Tongue (tissue), 2 donors: ENCODE data around the gene TCOF1. TPM values are rescaled to one million over a fixed set of nuclear protein-coding genes. Genes with fewer than 3 reads are reported as not detected.

Source experiments
- DNase-seq: peaks from one replicate; pipeline ENCODE4 v3.0.0-alpha.2; 2015
- total RNA-seq: library from RNA; depleted of rRNA; stranded (reverse); fragments of >200 nt; gene quantifications from one replicate; pipeline ENCODE4 v1.2.3, GENCODE V29; 2014

TCOF1 gene
- total RNA-seq, 1 donor from 2014 or later, result 17.2 TPM

DNA sequence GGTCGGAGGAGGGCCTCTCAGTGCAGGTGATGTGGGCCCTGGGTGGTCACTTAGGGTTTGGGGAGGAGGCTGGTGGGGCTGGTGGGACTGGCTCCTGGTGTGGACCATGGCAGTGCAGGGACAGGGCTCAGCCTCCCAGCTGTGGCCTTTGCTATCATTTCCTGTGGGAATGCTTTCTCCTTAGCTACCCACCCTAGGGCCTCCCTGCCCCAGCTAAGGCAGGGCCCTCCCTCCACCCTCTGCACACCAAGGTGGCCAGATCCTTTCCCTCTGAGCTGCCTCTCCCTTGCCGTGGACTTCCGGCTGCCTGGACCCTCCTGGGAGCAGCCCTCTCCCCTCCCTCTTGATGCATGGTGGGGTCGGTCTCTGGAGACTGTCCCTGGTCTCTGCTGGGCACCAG is 32.1 kb upstream of the TCOF1 start:
- no peak for DNase-seq

DNA sequence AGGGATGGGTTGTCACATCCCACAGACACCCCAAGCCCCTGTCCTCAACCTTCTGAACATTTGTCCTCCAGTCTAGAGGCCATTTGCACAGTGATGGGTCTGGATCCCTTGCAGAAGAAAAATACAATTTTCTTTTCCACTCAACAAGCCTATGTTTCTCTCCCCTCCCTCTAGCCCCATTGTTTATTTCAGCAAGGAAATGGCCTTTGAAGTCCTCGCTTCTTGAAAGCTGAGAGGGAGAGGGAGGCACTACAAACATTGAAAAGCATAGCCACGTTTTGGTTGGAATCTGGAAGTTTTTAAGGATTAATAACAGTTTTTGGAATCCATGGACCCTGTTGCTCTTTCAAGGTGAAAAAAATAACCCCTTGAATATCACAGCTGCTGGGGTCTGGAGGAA is 30.8 kb upstream of the TCOF1 start:
- no peak for DNase-seq

DNA sequence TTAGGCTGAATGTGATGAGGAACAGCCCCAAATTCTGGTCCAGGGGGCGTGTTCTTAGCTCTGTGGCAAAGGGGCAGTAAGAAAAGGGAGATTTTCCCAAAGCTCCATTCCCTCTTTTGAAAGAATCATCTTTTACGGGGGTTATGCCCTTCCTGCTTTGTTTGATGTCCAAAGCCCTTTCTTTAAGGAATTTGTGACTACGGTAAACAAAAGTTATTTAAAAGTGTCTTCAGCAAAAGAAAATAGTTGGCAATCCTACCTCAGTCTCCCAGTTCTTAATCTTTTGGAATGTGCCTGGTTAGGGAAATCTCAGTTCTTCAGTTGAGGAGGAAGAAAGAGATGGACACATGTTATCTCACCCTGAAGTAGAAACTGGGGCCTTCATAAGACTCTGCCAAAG is 30.4 kb upstream of the TCOF1 start:
- no peak for DNase-seq

DNA sequence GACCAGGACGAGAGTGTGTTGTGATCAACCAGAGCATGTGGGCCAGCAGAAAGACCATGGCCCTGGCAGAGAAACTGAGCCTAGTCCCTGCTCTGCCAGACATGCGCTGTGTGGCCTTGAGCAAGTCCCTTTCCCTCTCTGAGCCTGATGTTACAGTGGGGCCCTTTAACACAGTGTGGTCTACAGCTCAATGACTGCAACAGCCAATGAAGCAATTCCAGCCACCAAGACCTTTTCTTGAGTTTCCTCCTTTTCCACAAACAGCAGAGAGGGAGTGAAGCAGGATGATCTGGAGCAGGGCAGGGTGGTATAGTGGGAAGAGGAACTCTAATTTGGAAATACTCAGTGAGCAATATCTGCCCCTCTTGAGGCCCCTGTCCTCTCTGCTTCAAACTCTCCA is 29.0 kb upstream of the TCOF1 start:
- DNase-seq, result no peak

DNA sequence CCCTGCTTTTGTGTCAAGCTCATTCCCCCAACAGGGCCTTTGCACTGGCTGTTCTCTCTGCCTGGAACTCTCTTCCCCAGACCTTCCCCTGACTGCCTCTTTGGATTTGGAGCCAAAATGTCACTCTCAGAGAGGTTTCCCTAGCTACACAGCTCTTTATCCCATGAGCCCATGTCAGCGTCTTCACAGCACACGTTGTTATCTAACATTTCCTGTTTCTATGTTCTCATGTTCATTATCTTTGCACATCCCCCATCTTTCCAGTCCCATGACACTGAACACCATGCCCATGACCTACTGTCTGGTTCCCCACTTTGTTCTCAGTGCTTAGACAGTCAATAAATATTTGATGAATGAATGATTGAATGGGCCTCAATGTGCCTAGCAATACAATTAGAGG is 28.5 kb upstream of the TCOF1 start:
- no peak for DNase-seq

DNA sequence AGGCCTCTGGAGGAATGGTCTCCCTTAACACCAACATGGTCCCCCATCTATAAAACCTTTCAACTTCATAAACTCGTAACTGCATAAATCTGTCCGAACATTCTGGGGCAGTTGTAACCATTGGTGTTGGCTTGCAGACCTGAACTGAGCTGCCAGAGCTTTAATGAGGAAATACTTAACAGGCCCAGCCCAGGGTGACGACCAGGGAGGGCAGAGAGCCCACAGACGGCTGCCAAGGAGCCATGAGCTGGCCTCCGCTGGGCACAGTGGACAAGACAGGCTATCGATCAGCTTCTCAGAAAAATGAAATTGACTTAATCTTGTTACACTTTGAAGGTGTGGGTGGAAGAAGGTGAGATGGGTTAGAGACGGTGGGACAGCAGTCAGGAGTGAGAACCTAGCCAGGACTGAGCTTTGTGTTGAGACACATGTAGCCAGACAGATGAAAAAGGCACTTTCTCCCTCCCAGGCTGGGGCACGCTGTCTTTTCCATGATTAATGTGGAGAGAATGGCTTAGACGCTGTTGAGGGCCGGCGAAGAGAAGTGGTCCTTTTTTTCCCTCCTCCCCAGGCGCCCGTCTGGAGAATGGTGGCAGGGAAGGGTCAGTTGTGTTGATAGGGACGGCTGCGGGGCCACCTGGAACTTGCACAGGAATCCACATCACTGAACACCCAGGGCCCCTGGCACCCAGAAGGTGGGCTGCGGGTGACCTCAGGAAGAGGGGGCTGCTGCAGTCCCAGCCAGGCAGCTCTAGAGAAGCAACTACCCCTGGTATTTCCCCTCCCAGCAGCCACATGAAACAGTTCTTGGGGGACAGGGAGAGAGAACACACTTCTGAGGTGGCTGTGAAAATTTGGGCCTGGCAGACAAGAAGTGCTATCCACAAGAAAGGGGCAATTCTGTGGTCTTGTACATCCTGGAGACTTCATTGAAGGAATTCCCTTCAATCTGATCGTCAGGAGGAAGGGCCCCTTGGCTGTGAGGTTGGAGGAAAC is 27.3 kb upstream of the TCOF1 start:
- no peak for DNase-seq

DNA sequence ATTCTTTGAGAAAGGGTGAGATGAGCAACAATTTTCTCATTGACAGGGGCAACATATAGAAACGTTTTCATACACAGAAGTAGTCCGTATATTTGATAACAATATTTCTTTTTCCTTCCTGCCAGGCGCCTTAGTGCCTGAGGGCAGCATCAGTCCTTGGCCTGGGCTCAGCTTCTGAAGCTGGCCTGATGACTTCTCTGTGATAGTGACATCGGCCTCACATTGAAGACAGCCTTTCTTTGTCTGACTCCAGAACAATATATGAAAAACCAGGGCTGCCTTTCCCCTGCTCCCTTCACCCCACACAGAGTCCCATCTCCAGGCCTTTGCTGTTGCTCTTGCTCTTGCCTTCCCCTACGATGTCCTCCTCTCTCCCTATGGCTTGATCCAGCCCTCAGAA is 24.1 kb upstream of the TCOF1 start:
- DNase-seq, result no peak

DNA sequence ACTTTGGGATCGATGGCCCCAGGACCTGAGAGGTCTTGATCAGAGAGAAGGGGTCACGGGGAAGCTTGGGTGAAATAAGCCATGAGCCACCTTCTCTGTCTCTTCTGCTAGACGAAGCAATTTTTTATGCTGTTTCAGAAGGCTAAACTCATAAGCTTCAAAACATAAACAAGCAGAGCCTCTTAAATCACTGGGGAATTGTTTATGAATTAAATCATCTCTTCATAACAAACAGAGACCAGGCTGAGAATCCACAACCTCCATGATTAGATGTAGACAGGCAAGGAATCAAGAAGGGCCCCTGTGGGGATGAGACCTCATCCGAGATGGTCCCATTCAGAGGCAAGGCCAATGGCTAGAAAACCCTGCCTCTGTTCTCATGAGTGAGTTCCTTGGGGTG is 21.7 kb upstream of the TCOF1 start:
- DNase-seq, result peak; percentile 14

DNA sequence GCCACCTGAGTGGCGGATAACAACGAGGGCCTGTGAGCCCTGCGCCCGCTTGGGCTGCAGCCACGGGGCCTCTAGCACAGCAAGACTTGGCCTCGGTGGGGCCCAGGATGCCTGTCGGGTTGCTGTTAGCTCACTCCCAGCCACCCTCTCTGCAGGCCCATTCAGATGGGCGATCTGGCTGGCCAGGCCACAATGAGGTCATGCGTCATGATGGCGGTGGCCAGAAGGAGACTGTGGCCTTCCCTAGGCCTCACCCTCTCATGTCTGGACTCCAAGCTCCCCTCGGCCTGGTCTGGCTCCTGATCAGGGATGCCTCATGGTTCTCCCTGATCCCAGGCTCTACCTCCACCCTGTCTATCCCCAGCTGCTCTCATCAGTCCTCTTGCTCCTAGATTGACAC is 19.0 kb upstream of the TCOF1 start:
- no peak for DNase-seq

DNA sequence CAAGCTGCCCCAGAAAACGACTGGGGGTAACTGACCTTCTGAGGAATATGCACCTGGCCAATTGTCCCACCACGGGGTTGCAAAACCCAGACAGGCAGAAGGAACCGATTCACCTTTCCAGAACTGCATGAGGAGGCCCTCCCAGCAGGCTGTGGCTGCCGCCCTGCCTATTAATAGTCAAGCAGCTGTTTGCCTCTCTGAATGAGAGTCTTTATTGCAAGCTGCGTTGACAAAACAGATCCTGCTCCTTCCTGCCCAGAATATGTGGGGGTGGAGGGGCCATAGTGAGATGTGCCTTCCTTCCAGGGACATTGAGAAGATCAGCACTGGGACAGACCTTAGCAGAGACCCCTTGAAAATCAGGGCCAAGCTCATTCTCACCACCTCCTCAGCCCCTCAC is 18.3 kb upstream of the TCOF1 start:
- DNase-seq, result peak; percentile 83

DNA sequence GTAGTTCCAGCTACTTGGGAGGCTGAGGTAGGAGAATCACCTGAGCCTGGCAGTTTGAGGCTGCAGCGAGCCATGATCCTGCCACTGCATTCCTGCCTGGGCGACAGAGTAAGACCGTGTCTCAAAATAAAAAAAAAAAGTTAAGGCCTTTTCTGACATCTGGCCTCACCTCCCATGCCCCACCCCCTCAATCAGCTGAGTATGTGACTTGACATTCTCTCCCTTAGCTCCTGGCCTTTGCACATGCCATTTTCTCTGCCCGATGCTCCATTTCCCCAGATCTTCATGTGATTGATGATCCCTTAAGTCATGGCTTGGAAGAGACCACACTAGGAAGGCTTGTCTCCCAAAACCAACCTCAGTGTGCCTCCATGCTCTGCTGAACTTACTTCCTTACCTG is 17.7 kb upstream of the TCOF1 start:
- DNase-seq, result no peak

DNA sequence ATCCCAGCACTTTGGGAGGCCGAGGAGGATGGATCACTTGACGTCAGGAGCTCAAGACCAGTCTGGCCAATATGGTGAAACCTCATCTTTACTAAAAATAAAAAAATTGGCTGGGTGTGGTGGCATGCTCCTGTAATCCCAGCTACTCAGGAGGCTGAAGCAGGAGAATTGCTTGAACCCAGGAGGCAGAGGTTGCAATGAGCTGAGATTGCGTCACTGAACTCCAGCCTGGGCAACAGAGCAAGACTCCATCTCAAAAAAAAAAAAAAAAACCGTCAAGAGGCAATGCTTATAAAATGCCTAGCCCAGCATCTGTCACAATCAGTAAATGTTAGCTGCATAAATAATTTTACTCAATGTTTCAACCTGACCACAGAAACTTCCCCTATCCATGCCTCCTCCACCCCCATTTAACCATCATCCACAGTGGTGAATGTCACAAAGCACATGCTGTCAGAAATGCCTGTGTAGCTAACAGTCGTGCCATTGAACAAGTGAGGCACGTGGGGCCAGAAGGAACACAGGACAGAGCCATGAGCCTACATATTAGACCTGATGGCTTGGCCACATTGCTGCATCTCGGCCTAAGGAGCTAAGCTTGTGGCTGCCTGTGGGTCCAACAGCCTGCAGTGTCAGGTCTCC is 16.8 kb upstream of the TCOF1 start:
- no peak for DNase-seq

DNA sequence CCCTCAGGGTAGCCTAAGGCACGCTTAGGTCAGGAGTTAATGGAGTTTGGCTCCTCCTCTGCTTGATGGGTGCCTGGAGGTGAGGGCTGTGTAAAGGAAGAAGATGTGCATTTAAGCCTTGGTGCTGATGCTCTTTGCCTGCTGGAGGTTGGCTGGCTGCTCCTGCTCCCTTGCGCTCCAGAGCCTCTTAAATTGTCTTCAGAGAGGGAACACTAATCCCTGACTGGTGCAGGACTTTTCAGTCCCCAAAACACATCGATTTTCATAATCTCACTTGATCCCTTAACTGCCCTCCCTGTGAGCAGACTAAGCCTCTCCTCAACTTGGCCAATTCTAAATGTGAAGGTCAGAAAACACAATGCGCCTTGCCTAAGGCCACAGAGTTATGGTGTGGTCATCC is 16.2 kb upstream of the TCOF1 start:
- DNase-seq, result no peak

DNA sequence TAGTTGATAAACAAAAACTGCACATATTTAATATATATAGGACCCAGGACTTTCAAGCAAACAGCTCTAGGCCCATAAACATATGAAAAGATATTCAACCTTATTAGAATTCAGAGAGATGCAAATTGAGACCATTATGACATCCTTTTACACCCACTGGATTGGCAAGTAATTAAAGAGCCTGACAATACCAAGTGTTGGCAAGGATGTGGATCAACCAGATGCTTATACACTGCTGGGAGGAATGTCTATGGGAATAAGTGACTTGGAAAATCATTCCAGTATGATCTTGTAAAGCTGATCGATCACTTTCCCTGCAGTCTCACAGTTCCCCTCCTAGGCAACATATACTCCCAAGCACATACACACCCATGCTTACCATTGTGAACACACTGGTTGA is 15.5 kb upstream of the TCOF1 start:
- no peak for DNase-seq

DNA sequence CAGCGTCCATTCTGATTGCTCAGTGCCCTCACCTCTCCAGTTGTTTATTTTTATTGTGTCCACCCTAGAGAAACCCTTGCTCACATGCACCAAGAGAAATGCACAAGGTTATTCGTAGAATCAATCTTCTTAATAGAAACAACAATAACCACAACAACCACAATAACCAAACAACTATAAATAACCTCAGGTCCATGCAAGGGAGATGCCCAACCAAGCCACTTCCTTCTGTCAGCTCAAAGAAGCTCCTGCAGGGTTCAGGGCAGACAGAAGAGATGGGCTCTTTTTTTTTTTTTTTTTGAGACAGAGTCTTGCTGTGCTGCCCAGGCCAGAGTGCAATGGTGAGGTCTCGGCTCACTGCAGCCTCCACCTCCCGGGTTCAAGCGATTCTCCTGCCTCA is 14.9 kb upstream of the TCOF1 start:
- DNase-seq, result no peak

DNA sequence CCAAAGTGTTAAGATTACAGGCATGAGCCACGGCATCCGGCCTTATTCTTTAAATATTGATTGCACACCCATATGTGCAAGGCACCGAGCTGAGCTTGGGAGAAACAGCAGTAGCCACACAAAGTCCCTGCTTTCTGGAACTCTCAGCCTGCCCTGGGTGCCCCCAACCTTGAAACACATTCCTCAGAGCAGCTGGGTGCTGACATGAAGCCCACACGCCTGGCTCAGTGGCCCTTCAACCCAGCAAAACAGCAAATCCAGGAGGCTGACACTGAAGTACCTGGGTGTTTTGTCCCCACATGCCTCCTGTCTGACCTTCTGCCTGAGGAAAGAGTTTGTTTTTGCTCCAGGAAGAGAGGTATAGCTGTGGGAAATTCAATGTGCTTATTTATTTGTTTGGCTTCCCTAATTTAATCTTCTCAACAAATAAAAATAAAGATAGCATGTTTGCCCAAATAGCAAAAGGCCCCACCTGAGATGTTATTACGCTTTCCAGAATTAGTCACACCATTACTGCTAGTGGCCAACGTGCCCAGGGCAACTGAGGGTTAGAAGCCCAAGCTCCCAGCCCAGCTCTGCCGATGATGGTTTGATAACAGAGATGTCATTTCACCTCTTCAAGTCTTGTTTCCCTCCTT is 13.4 kb upstream of the TCOF1 start:
- no peak for DNase-seq

DNA sequence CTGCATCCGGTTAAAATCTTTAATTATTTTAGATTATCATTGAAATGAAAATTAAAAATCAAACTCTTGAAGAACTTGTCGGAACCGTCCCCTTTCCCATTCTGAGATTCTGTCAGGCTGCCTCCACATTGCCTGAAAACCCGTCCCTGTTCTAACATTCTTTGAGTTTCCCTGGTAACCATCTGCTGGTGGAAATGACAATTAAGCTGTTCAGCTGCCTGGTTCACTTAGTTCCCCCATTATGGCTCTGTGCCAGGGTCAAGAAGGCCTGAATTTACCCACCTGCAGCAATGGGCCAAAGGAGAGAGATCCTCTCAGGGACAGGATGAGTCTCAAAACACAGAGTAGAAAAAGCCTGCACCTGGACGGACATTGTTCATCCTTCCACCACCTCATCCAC is 11.8 kb upstream of the TCOF1 start:
- DNase-seq, result peak; percentile 34

DNA sequence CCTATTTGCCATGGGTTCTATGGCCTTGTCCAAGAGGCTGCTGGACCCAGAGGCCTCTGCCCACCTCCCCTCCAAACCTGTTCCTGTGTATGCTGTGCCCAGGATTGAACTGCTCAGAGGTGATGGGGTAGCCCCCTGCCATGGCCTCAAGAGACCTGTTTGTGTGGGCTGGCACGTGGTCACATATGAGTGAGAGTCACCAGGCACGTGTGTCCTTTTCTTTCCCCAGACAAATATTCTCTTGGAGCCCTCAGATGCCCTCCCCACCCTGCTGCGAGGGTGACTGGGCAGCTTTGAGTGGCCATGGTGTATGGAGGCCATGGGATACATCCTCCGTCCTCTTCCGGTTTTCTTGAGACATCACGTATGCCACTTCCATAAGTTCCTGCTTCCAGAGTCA is 10.9 kb upstream of the TCOF1 start:
- no peak for DNase-seq

DNA sequence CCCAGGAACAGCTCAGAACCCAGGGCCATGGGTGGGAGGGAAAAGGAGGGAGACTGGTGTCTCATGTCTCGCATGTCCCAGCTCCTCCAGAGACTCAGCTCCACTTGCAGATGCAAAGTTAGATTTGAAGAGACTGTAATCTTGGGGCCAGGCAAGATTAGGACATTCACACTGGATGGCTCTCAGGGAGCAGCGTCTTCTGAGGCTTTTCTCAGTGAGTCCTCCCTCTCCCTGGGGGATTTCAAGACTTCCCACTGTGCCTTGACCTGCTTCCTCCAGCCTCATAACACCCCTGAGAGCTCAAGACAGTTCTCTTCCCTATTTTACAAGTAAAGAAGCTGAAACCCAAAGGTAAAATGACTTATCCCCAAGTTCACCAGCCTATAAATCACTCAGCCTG is 10.5 kb upstream of the TCOF1 start:
- no peak for DNase-seq

DNA sequence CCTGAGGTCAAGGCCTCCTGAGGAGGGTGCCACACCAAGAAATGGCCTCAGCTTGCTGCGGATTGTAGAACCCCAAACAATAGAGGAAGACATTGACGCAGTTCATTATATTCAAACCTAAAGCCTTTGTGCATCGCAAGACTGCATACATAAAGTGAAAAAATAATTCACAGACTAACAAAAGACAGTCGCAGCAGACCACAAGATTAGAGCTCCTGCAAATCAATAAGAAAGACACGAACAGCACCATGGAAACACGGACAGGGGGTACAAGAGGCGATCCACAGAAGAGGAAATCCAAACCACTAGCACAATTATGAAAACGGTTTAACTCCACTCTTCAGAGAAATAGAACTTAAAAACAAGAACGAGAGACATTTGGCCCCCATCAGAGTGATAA is 10.0 kb upstream of the TCOF1 start:
- no peak for DNase-seq

DNA sequence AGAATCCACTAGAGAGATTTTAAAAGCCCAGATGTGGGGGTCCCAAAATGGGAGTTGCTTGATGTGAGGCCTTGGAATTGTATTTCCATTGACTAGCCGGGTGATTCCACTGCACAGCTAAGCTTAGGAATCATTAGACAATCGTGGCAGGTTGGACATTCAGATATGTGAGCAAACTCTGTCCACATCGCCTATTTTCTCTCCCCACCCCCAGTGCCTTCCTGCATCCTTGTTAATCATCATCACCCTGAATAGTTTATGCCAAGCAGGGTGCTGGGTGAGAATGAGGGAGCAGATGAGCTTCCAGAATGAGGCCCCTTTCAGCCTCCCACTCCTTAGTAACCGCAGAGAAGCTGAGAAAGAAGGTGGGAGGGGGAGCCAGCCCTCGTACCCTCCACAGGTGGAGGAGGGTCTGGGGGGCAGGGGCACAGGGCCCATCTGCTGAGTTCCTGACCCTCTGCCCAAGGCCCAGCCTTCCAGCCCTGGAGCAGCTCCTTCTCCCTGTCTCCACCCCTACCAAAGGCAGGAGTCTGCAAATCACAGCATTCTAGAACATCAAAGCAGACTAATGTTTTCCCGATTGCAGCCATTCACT is 7.7 kb upstream of the TCOF1 start:
- no peak for DNase-seq

DNA sequence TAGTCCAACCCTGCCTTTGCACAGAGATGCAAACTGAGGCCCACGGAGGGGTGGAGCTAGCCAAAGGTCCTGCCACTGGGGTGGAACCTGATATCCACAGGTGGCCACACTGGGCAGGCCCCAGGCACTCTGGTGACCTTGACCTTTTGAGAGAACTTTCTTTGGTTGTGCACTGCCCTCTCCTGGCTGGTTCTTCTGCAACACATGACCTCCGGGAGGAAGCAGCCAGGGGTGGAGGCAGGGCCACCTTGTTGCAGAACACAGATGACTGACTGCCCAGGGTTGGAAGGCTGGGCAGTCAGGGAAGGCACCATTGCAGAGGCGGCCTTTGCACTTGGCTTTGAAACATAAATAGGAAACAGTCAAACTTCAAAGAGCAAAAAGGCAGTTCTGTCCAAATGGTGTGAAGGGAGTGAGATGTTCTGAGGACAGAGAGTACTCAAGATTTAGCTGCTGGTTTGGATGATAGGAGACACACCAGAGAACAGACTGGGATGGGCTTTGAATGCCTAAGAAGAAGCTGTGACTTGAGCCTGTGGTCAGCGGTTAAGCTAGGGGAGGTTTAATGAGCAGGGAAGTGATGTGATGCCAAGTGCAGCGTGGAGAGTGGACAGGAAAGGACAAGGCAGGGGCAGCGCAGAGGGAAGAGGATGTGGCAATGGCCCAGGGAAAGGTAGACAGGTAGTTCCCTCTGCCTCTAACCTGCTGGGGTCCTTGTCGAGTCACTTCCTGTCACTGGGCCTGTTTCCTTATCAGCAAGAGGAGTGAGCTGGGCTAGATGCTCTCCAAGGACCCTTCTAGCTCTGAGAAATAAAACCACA is 6.8 kb upstream of the TCOF1 start:
- DNase-seq, result peak; percentile 70
